ENCODE measurements around the gene TGFB2. TPM values are rescaled to one million over a fixed set of nuclear protein-coding genes. Genes with fewer than 3 reads are reported as not detected.

Gene TGFB2
- polyA plus RNA-seq, 2 of the 4 experiments (the other 2 are of a cell fraction): 29.7 to 65.8 TPM

DNA sequence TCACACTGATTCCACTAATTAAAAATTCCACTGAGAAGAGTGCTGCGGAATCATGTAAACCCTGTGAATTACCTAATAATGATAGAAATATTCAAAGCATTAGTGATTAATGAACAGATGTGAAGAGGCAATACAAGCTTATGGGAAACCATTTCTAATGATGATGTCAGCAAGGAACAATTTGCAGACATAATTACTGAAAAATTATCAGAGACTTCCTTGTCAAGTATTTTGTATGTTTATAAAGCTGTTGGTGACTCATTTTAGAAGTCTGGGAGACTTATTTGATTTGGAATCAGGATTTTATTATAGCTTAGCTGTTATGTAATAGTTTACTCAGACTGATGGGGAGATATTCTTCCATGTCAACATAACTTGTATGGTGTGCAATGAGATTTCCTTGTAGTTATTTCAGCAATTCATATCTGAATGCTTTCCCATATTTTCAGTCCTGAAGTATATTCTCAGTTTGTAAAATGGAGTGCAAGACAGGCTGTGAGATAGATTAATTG lies 135.5 kb downstream of the TGFB2 start (continued):
- TF ChIP-seq BCL3 (IDR thresholded peaks at IDR 0.05): peak; percentile 97
- TF ChIP-seq TP53 (CRISPR knock-in tag; IDR thresholded peaks at IDR 0.05): no peak
- TF ChIP-seq NPAS2 (CRISPR knock-in tag; IDR thresholded peaks at IDR 0.05; ENCODE audit: borderline replicate concordance): no peak
- TF ChIP-seq, protein P1, sequence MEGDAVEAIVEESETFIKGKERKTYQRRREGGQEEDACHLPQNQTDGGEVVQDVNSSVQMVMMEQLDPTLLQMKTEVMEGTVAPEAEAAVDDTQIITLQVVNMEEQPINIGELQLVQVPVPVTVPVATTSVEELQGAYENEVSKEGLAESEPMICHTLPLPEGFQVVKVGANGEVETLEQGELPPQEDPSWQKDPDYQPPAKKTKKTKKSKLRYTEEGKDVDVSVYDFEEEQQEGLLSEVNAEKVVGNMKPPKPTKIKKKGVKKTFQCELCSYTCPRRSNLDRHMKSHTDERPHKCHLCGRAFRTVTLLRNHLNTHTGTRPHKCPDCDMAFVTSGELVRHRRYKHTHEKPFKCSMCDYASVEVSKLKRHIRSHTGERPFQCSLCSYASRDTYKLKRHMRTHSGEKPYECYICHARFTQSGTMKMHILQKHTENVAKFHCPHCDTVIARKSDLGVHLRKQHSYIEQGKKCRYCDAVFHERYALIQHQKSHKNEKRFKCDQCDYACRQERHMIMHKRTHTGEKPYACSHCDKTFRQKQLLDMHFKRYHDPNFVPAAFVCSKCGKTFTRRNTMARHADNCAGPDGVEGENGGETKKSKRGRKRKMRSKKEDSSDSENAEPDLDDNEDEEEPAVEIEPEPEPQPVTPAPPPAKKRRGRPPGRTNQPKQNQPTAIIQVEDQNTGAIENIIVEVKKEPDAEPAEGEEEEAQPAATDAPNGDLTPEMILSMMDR (IDR thresholded peaks at IDR 0.05): no peak
- peak; percentile 97 to 98 for TF ChIP-seq CEBPB (IDR thresholded peaks at IDR 0.05)
- no peak; the same call in 1 of the 2 replicates for TF ChIP-seq FOXS1 (CRISPR knock-in tag; IDR thresholded peaks at IDR 0.05)
- TF ChIP-seq HOXB13 (CRISPR knock-in tag; IDR thresholded peaks at IDR 0.05; ENCODE audit: low read depth): 0 out of 2 replicates have a peak, but pooled peaks have one; percentile 7
- TF ChIP-seq, protein P2, sequence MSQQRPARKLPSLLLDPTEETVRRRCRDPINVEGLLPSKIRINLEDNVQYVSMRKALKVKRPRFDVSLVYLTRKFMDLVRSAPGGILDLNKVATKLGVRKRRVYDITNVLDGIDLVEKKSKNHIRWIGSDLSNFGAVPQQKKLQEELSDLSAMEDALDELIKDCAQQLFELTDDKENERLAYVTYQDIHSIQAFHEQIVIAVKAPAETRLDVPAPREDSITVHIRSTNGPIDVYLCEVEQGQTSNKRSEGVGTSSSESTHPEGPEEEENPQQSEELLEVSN (IDR thresholded peaks at IDR 0.05; ENCODE audit: borderline replicate concordance, low read depth): no peak
- TF ChIP-seq CHD4 (IDR thresholded peaks at IDR 0.05; ENCODE audit: borderline replicate concordance): no peak
- TF ChIP-seq SREBF2 (IDR thresholded peaks at IDR 0.05): no peak
- no peak for TF ChIP-seq TFCP2L1 (CRISPR knock-in tag; IDR thresholded peaks at IDR 0.05)
- no peak; the same call in 1 of the 2 replicates for TF ChIP-seq HOXA7 (CRISPR knock-in tag; IDR thresholded peaks at IDR 0.05)
- no peak; the same call in 1 of the 2 replicates for TF ChIP-seq HEYL (CRISPR knock-in tag; IDR thresholded peaks at IDR 0.05)
- no peak for TF ChIP-seq POLR2AphosphoS2 (conservative IDR thresholded peaks at IDR 0.05; ENCODE audit: low read length)
- TF ChIP-seq PBX3 (IDR thresholded peaks at IDR 0.05): no peak
- no peak for TF ChIP-seq ATOH8 (CRISPR knock-in tag; IDR thresholded peaks at IDR 0.05; ENCODE audit: low read depth)
- no peak for TF ChIP-seq KDM1A (IDR thresholded peaks at IDR 0.05; ENCODE audit: low read depth)
- TF ChIP-seq JUNB (IDR thresholded peaks at IDR 0.05): peak; percentile 99
- no peak for TF ChIP-seq NFE2L2 (conservative IDR thresholded peaks at IDR 0.05; ENCODE audit: low read length)
- TF ChIP-seq CBX2 (IDR thresholded peaks at IDR 0.05; ENCODE audit: borderline replicate concordance, low read depth): no peak
- peak; percentile 99 for TF ChIP-seq FOSL2 (IDR thresholded peaks at IDR 0.05)
- peak; percentile 99 for TF ChIP-seq FOSL2 (CRISPR knock-in tag; IDR thresholded peaks at IDR 0.05)
- 0 out of 2 replicates have a peak, but pooled peaks have one; percentile 77 for TF ChIP-seq HOXB5 (CRISPR knock-in tag; IDR thresholded peaks at IDR 0.05)
- peak; percentile 83; the same call in 1 of the 2 replicates for TF ChIP-seq RARB (CRISPR knock-in tag; IDR thresholded peaks at IDR 0.05)
- no peak for TF ChIP-seq KDM5A (IDR thresholded peaks at IDR 0.05)
- TF ChIP-seq POLR2A (IDR thresholded peaks at IDR 0.05; ENCODE audit: low read length): no peak
- no peak for TF ChIP-seq ZFP36 (IDR thresholded peaks at IDR 0.05; ENCODE audit: borderline replicate concordance, partially characterized antibody)
- TF ChIP-seq JUN (IDR thresholded peaks at IDR 0.05): peak in 1 of 2 experiments; percentile 97; a peak in 3 of 5 replicates
- TF ChIP-seq ZNF302 (CRISPR knock-in tag; IDR thresholded peaks at IDR 0.05): 0 out of 2 replicates have a peak, but pooled peaks have one; percentile 2
- no peak for TF ChIP-seq PHF8 (IDR thresholded peaks at IDR 0.05; ENCODE audit: borderline replicate concordance, low read depth)
- TF ChIP-seq BHLHE40 (IDR thresholded peaks at IDR 0.05; ENCODE audit: low read depth, low read length): no peak
- TF ChIP-seq, protein P3, sequence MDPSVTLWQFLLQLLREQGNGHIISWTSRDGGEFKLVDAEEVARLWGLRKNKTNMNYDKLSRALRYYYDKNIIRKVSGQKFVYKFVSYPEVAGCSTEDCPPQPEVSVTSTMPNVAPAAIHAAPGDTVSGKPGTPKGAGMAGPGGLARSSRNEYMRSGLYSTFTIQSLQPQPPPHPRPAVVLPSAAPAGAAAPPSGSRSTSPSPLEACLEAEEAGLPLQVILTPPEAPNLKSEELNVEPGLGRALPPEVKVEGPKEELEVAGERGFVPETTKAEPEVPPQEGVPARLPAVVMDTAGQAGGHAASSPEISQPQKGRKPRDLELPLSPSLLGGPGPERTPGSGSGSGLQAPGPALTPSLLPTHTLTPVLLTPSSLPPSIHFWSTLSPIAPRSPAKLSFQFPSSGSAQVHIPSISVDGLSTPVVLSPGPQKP (IDR thresholded peaks at IDR 0.05; ENCODE audit: low read depth, low read length): no peak
- peak; percentile 99 for TF ChIP-seq GATA3 (IDR thresholded peaks at IDR 0.05; ENCODE audit: borderline replicate concordance)
- TF ChIP-seq RAD21 (conservative IDR thresholded peaks at IDR 0.05 in 1 of 2, IDR thresholded peaks at IDR 0.05 in 1 of 2): peak; percentile 52 to 75
- no peak for TF ChIP-seq HDAC2 (IDR thresholded peaks at IDR 0.05)
- no peak for TF ChIP-seq CBX8 (IDR thresholded peaks at IDR 0.05)
- no peak for TF ChIP-seq MYC (IDR thresholded peaks at IDR 0.05; ENCODE audit: borderline replicate concordance, low read length)
- TF ChIP-seq, protein P4, sequence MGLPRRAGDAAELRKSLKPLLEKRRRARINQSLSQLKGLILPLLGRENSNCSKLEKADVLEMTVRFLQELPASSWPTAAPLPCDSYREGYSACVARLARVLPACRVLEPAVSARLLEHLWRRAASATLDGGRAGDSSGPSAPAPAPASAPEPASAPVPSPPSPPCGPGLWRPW (IDR thresholded peaks at IDR 0.05): peak; percentile 86
